Measurements from ENCODE around the gene VSTM2B. TPM values are rescaled to one million over a fixed set of nuclear protein-coding genes. Genes with fewer than 3 reads are reported as not detected.

VSTM2B gene
- total RNA-seq (under 1 TPM in 1 of 5 experiments, not detected in 4; 0.24 TPM), polyA plus RNA-seq (not detected), total RNA-seq (not detected)

DNA sequence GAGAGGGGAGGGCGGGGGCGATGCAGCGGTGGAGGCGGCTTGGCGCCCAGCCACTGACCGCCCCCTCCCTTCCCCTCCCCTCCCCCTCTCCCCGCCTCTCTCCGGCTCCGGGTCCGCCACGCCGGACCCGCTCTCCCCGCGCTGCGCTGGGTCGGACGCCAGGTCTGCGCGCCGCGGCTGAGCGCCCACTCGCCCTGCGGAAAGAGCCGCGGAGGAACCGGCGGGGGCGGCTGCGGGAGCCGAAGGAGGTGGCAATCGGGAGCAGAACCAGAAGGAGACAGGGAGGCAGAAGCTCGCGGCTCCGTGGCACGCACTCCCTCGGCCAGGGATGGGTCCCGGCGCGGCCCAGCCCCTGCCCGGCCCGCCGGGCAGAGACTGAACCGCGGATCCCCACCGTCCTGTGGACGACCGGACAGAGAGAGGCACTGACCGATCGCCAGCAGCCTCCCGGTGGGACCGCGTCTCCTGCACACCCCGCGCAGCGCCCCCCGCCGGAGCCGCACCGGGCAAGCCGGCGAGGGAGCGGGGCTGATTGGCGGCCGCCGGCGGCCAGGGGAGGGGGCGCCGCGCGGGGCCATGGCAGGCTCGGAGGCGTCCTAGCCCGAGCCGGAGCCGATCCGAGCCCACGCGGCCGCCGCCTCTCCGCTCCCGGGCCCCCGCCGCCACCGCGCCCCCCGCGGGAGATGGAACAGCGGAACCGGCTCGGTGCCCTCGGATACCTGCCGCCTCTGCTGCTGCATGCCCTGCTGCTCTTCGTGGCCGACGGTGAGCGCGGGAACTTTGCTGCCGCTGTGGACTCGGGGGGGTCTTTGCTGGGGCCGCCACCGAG lies at the start of gene VSTM2B:
Gene VSTM2B, plus strand, starts transcription at position 94 of the 829 bp plus-strand sequence. Its CDS starts 590 bp downstream, at position 684.
- intact Hi-C loops (cut with micrococcal nuclease), result loop anchor here in 1 of 2 donors (5.0 to 10.0 kb wide), 6 partner anchors 59 to 1826 kb away; partner anchors contain the start of gene C19orf12
- H3K27ac ChIP-seq (ENCODE audit: low read depth, low read length), result no peak within 1 kb of the TSS
- Mint-ChIP-seq H3K36me3 (peaks cover 0 to 5% (median 0%) of the 10 kb centered on the region in 5 donors), H3K4me3 (peak within 1 kb of the TSS; percentile 27 to 87 (median 59)), H3K4me1 (peaks cover 18 to 34% (median 23%) of the 10 kb centered on the region in 7 donors), H3K27me3 (peaks cover 46 to 77% (median 63%) of the 10 kb centered on the region in 5 donors), H3K9me3 (peaks cover 0 to 5% (median 0%) of the 10 kb centered on the region in 11 donors), H3K27ac (peak within 1 kb of the TSS in 1 of 9 donors; percentile 42)
- POLR2A ChIA-PET, result no interaction called here
- H3K27me3 ChIP-seq (ENCODE audit: control insufficient read depth in 2 of 2, insufficient read depth in 2 of 2, low read length in 2 of 2), result peaks cover 4 to 14% of the 10 kb centered on the region in 2 donors
- H3K9me3 ChIP-seq (ENCODE audit: control insufficient read depth in 2 of 3, low read length in 3 of 3), result no peaks in the 10 kb centered on the region
- CTCF ChIA-PET, result no interaction called here
- ATAC-seq (no peak), DNase-seq (no peak)
- peaks cover 5 to 8% of the 10 kb centered on the region in 2 donors for H3K4me1 ChIP-seq (ENCODE audit: control insufficient read depth in 2 of 2, insufficient read depth in 2 of 2, low read length in 2 of 2)
- H3K36me3 ChIP-seq (ENCODE audit: control insufficient read depth in 2 of 3, insufficient read depth in 3 of 3, low read length in 3 of 3), result no peaks in the 10 kb centered on the region
- H3K4me3 ChIP-seq (ENCODE audit: low read length), result no peak within 1 kb of the TSS

DNA sequence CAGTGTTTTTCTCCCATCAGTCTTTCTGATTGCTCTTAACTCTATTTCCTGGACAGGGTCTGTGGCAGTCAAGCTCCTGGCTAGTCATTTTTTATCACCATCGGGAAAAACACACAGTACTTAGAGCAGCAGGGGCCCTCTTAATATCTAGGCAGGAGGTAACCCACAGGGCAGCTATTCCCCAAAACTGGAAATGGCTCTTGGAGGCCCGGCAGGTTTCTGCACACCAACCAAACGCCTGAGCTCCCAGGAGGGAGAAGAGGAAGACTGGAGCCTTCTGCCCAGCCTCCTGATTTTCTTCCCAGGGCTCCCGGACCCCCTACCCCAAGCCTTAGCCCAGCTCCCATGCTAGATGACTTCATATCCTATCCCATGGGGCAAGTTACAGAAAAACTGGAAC lies 49.3 kb upstream of the VSTM2B start:
- Histone ChIP-seq H3K4me3 (ENCODE audit: low read length) (no peak overlapping the region), H3K27me3 (ENCODE audit: control insufficient read depth in 2 of 2, insufficient read depth in 2 of 2, low read length in 2 of 2) (no peaks in the 10 kb centered on the region), H3K4me1 (ENCODE audit: control insufficient read depth in 2 of 2, insufficient read depth in 2 of 2, low read length in 2 of 2) (no peaks in the 10 kb centered on the region), H3K27ac (ENCODE audit: low read depth, low read length) (no peak overlapping the region), H3K36me3 (ENCODE audit: control insufficient read depth in 2 of 3, insufficient read depth in 3 of 3, low read length in 3 of 3) (no peaks in the 10 kb centered on the region), H3K9me3 (ENCODE audit: control insufficient read depth in 2 of 3, low read length in 3 of 3) (peaks cover 0 to 12% (median 0%) of the 10 kb centered on the region in 3 experiments)
- Mint-ChIP-seq H3K9me3 (peaks cover 0 to 20% (median 11%) of the 10 kb centered on the region in 11 donors), H3K4me1 (no peaks in the 10 kb centered on the region), H3K4me3 (no peak overlapping the region), H3K27me3 (peaks cover 5 to 60% (median 38%) of the 10 kb centered on the region in 5 donors), H3K36me3 (peaks cover 0 to 10% (median 4%) of the 10 kb centered on the region in 5 donors), H3K27ac (no peak overlapping the region)
- ChIA-PET CTCF (no interaction called here), POLR2A (no interaction called here)
- intact Hi-C loops (cut with micrococcal nuclease), result no loop called here
- DNase-seq (no peak), ATAC-seq (no peak)

DNA sequence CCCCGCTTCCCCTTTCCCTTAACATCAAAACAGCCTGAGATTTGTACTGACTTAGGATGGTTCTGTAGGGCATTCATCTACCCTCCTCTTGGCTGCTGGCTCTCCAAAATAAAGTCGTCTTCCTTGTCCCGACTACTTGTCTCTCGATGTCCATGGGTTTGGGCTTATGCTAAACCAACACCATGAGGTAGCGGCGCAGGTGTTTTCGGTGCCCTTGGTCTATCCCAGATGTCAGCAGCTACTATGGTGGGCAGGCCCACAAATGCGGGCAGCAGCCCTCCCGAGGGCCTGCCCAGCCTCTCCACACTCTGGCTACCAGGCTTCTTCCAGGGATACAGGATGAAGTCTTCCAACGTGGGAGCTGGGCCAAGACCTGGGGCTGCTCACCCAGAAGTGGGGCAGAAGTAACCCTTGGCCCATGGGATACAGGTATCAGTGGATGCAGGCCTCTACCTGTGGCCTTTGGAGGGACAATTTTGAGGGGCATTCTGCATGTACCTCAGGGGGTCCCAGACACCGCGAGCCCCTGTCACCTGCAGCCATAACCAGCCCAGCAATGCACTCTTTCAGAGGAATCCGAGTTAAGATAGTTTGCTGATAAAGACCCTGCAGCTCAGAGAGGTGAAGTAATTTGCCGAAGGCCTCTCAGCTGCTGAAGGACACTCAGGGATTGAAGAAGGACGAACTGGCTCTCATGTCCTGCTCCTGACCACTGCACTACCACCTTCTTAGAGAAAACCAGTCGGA lies 47.8 kb upstream of the VSTM2B start:
- H3K4me3 ChIP-seq (ENCODE audit: low read length), result no peak overlapping the region
- intact Hi-C loops (cut with micrococcal nuclease), result no loop called here
- DNase-seq (peak in 1 of 9 donors; percentile 3), ATAC-seq (no peak)
- CTCF ChIA-PET, result no interaction called here
- Mint-ChIP-seq H3K9me3 (peaks cover 0 to 34% (median 15%) of the 10 kb centered on the region in 11 donors), H3K4me3 (no peak overlapping the region), H3K27me3 (peaks cover 2 to 65% (median 46%) of the 10 kb centered on the region in 5 donors), H3K36me3 (peaks cover 0 to 10% (median 4%) of the 10 kb centered on the region in 5 donors), H3K27ac (no peak overlapping the region), H3K4me1 (no peaks in the 10 kb centered on the region)
- POLR2A ChIA-PET, result no interaction called here
- peaks cover 0 to 12% (median 0%) of the 10 kb centered on the region in 3 experiments for H3K9me3 ChIP-seq (ENCODE audit: control insufficient read depth in 2 of 3, low read length in 3 of 3)
- no peaks in the 10 kb centered on the region for H3K36me3 ChIP-seq (ENCODE audit: control insufficient read depth in 2 of 3, insufficient read depth in 3 of 3, low read length in 3 of 3)
- no peaks in the 10 kb centered on the region for H3K4me1 ChIP-seq (ENCODE audit: control insufficient read depth in 2 of 2, insufficient read depth in 2 of 2, low read length in 2 of 2)
- no peak overlapping the region for H3K27ac ChIP-seq (ENCODE audit: low read depth, low read length)
- no peaks in the 10 kb centered on the region for H3K27me3 ChIP-seq (ENCODE audit: control insufficient read depth in 2 of 2, insufficient read depth in 2 of 2, low read length in 2 of 2)

DNA sequence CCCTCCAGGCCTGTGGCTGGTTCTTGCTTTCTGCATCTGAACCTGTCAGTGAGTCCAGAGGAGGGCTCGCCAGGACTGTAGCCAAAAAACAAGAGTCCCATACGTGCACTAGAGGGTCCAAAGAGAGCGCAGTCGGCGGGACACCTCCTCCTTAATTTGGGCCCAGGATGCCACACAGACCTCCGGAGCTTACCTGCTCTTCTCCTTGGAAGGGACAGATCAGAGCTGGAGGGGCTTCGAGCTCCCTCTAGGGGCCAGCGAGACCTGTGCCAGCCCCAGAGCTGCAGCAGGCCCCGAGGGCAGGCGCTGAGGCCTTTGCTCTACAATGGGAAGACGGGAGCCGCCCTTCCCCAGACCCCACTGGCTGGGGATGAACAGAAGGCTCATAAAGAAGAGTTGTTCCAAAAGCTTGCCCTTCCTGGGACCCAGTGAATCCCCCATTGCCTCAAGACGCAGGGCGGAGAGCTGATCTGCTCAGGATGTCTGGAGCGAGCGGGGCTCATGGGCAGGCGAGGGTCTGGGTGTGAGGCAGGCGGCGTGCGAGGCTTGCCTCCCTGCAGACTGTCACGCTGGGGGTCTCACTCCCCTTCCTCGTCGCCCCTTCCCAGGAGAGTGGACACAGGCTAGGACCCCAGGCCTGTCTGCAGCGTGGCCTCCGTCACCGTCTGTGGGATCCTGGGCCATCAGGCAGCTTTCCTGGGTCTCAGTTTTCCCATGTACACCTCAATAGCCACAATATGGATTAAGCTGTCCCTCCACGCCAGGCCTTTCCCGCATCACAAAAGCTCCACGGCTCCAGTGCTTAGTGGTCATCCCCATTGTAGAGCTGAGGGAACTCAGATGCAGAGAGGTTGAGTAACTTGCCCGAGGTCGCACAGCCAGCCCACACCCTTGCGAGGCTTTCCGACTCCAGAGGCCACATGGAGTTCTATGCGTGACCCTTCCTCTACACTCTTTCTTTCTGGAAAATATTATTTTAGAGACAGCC lies 46.9 kb upstream of the VSTM2B start:
- peak in 1 of 9 donors; percentile 14 for DNase-seq

DNA sequence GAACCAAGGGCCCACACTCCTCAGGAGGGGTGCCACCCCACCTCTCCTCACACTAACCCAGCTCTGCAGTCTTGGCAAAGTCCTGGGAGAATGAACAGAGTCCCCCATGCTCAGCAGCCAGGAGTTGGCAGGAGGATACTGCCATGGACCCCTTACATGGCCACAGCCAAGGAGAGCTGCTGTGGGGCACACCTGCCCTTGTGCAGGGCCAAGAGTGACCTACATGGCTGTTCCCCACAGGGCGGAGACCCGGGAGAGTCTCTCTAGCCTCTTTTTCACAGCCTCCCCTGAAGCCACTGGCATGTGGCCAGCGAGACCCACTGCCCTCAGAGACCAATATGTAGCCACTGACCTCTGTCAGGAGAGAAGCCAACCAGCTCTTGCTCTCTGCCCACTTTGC lies 45.9 kb upstream of the VSTM2B start:
- no peak for DNase-seq

More for the DNA sequence above, 46.9 kb upstream of the VSTM2B start:
- ChIA-PET POLR2A (no interaction called here), CTCF (no interaction called here)
- peaks cover 0 to 34% (median 15%) of the 10 kb centered on the region in 11 donors for H3K9me3 Mint-ChIP-seq
- Histone ChIP-seq H3K27me3 (ENCODE audit: control insufficient read depth in 2 of 2, insufficient read depth in 2 of 2, low read length in 2 of 2) (no peaks in the 10 kb centered on the region), H3K27ac (ENCODE audit: low read depth, low read length) (no peak overlapping the region), H3K4me1 (ENCODE audit: control insufficient read depth in 2 of 2, insufficient read depth in 2 of 2, low read length in 2 of 2) (no peaks in the 10 kb centered on the region), H3K9me3 (ENCODE audit: control insufficient read depth in 2 of 3, low read length in 3 of 3) (peaks cover 0 to 12% (median 0%) of the 10 kb centered on the region in 3 experiments), H3K36me3 (ENCODE audit: control insufficient read depth in 2 of 3, insufficient read depth in 3 of 3, low read length in 3 of 3) (no peaks in the 10 kb centered on the region), H3K4me3 (ENCODE audit: low read length) (no peak overlapping the region)
- ATAC-seq, result no peak
- H3K27me3 Mint-ChIP-seq, result peaks cover 2 to 62% (median 40%) of the 10 kb centered on the region in 5 donors
- H3K4me1 Mint-ChIP-seq, result no peaks in the 10 kb centered on the region
- H3K4me3 Mint-ChIP-seq, result peak overlapping the region in 1 of 10 donors; percentile 29
- intact Hi-C loops (cut with micrococcal nuclease), result no loop called here
- peaks cover 0 to 10% (median 4%) of the 10 kb centered on the region in 5 donors for H3K36me3 Mint-ChIP-seq
- H3K27ac Mint-ChIP-seq, result no peak overlapping the region

DNA sequence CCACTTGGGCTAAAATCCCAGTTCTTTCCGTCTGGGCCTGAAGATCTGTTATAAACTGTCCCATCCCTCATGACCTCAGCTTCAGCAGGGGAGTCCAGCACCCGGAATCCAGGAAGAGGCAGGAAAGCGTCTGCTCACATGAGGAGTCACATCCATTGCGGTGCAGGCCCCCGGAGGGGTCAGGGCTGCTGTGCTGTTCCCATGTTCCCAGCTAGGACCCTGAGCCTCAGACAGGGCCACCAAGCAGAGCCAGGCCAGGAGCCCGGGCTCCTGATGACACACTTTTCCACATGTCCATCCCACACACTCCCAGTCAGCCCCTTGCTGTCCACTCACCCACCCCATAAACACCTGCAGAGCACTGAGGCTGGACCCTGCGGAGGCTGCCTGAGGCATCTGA lies 45.3 kb upstream of the VSTM2B start:
- DNase-seq (no peak), ATAC-seq (no peak)
- no peak overlapping the region for H3K4me3 Mint-ChIP-seq
- no peaks in the 10 kb centered on the region for H3K4me1 ChIP-seq (ENCODE audit: control insufficient read depth in 2 of 2, insufficient read depth in 2 of 2, low read length in 2 of 2)
- intact Hi-C loops (cut with micrococcal nuclease), result no loop called here
- no peaks in the 10 kb centered on the region for H3K27me3 ChIP-seq (ENCODE audit: control insufficient read depth in 2 of 2, insufficient read depth in 2 of 2, low read length in 2 of 2)
- CTCF ChIA-PET, result no interaction called here
- H3K36me3 ChIP-seq (ENCODE audit: control insufficient read depth in 2 of 3, insufficient read depth in 3 of 3, low read length in 3 of 3), result no peaks in the 10 kb centered on the region
- H3K27me3 Mint-ChIP-seq, result peaks cover 0 to 51% (median 34%) of the 10 kb centered on the region in 5 donors
- H3K27ac ChIP-seq (ENCODE audit: low read depth, low read length), result no peak overlapping the region
- H3K27ac Mint-ChIP-seq, result no peak overlapping the region
- peaks cover 0 to 34% (median 15%) of the 10 kb centered on the region in 11 donors for H3K9me3 Mint-ChIP-seq
- H3K36me3 Mint-ChIP-seq, result peaks cover 0 to 10% (median 4%) of the 10 kb centered on the region in 5 donors
- POLR2A ChIA-PET, result no interaction called here
- H3K9me3 ChIP-seq (ENCODE audit: control insufficient read depth in 2 of 3, low read length in 3 of 3), result peaks cover 0 to 12% (median 0%) of the 10 kb centered on the region in 3 experiments
- no peak overlapping the region for H3K4me3 ChIP-seq (ENCODE audit: low read length)
- no peaks in the 10 kb centered on the region for H3K4me1 Mint-ChIP-seq

More for the DNA sequence above, 45.9 kb upstream of the VSTM2B start:
- H3K27ac Mint-ChIP-seq, result no peak overlapping the region
- Histone ChIP-seq H3K4me1 (ENCODE audit: control insufficient read depth in 2 of 2, insufficient read depth in 2 of 2, low read length in 2 of 2) (no peaks in the 10 kb centered on the region), H3K9me3 (ENCODE audit: control insufficient read depth in 2 of 3, low read length in 3 of 3) (peaks cover 0 to 12% (median 0%) of the 10 kb centered on the region in 3 experiments), H3K27me3 (ENCODE audit: control insufficient read depth in 2 of 2, insufficient read depth in 2 of 2, low read length in 2 of 2) (no peaks in the 10 kb centered on the region), H3K36me3 (ENCODE audit: control insufficient read depth in 2 of 3, insufficient read depth in 3 of 3, low read length in 3 of 3) (no peaks in the 10 kb centered on the region), H3K4me3 (ENCODE audit: low read length) (no peak overlapping the region), H3K27ac (ENCODE audit: low read depth, low read length) (no peak overlapping the region)
- no peaks in the 10 kb centered on the region for H3K4me1 Mint-ChIP-seq
- intact Hi-C loops (cut with micrococcal nuclease), result no loop called here
- ChIA-PET POLR2A (no interaction called here), CTCF (no interaction called here)
- no peak overlapping the region for H3K4me3 Mint-ChIP-seq
- peaks cover 0 to 10% (median 4%) of the 10 kb centered on the region in 5 donors for H3K36me3 Mint-ChIP-seq
- ATAC-seq, result no peak
- peaks cover 0 to 51% (median 37%) of the 10 kb centered on the region in 5 donors for H3K27me3 Mint-ChIP-seq
- peaks cover 0 to 34% (median 15%) of the 10 kb centered on the region in 11 donors for H3K9me3 Mint-ChIP-seq

All from naive thymus-derived CD4-positive, alpha-beta T cell (primary cell).